Measurements from ENCODE around the gene HSBP1L1.

The HSBP1L1 gene

DNA sequence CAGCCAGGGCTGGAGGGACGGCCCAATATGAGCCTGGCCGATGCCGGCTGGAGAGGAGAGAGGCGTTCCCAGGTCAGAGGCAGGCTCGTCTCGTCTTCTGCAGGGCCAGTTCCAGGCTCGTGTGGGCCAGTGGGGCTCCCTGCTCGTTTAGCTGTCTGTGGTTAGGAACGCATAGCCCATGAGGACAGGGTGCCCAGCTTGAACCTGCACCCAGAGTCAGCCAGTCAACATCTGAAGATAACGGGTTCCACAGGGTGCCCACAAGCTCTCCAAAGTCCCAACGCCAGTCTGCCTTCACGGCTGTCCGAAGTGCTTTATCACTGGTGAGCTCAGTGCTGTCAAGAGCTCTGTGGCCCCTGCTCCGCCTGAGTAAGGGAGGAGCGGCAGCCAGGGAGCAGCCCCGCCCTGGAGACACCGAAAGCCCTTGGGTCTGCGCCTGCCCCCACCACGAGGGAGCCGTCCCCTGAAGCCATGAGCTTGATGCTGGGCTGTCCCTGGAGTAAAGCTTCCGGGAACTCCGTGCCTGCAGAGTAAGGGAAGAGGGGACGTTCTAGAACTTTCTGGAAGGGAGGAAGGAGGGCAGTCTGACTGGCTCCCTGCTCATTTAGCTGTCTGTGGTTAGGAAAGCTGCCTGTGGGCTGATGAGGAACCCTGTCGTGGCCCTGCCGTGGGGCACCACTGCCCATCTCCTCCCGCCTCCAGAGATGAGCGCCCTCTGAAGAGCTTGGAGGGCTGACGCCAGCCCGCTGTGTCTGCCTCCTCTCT, 2.7 kb upstream of the HSBP1L1 start:
- no peak for DNase-seq

- no peak for DNase-seq
These were observed 2.1 kb upstream of the HSBP1L1 start for GRCh38 chr18:79962311-79962710.

DNA sequence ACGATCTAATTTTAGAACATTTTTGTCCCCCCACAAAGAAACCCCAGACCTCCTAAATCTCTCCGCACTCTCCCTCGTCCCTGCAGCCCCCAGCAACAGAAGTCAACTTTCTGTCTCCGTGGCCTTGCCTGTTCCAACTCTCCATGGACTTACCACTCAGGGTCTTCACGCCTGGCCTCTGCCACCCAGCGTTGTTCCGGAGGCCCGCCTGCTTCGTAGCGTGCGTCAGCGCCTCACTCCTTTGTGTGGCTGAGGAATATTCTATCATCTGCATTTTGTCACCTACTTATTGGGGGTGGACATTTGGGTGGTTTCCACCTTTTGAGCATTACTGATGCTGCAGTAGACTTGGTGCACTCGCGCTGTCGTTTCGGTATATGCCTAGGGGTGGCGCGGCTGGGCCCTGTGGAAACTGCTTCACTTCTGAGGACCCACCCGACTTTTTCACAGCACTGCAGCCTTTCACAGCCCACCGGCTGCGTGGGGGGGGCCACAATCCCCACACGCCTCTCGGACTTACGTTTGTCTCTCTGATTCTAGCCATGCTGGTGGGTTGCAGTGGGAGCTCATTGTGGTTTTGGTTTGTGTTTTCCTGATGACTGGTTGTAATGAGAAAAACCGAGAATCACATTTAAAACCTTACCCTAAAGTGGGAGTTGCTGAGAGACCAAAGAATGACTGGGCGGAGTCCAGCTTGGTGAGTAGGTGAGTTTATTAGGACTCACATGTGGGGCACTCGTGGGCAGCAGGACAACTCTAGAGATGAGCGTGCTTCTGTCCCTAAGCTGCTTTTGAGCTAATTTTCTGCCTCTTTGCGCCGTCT, 1.4 kb upstream of the HSBP1L1 start:
- no peak for DNase-seq

DNA sequence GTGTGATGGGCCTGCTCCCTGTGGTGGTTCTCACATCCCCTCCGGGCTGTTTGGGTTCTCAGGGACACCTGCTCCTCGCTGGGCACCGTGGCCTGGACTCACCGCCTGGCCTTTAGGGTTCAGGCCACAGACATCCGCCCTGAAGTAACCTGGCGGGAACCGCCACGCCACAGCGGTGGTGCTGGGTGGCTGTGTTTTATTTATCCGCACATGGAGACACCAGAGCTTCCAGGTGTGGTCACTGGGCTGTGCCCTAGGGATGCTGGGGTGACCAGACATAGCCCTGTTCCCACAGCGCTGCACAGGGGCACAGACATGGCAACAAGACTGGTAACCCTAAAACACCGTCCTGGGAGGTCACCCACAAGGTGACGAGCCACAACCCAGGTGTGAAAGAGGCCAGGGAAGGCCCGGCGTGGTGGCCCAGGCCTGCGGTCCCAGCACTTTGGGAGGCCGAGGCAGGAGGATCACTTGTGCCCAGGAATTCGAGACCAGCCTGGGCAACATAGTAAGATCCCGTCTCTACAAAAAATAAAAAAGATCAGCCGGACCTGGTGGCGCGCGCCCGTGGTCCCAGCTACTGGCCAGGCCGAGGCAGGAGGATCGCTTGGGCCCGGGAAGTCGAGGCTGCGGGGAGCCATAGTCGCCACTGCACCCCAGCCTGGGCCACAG, 649 bp upstream of the HSBP1L1 start:
- DNase-seq = no peak

DNA sequence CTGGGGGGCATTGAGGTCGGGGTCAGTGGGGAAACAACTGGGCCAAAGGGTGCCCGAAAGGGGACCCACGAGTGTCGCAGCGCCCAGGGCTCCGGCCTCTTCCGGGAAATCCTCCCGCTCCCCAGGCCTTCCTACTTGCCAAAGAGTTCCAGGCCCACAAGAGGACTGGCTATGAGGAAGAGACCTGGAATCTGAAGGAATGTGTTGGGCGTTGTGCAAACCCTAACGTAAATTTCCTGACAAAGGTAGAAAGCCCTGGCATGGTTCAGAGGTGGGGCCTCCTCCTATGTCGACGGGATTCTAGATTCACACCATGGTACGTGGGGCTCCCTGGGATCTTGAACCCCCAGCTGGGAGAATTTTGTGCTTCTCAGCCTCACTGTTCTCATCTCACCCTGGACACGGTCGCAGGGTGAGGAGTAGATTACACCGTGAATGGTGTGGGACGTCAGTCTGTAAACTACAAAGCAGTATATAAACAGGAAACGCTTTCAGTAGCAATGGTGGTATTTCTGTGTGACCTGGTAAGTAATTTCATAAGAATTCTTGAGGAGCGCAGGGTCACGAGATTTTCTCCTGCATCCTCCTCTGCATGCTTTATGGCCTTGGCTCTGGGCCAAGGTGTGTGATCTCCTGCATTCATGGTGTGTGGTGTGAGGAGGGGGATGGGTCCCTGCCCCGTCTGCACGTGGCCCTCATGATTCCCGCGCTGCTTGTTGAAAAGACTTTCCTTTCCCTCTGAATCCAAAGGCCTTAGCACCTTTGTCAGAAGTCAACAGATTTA, 868 bp downstream of the HSBP1L1 start:
- peak; percentile 26 for DNase-seq

DNA sequence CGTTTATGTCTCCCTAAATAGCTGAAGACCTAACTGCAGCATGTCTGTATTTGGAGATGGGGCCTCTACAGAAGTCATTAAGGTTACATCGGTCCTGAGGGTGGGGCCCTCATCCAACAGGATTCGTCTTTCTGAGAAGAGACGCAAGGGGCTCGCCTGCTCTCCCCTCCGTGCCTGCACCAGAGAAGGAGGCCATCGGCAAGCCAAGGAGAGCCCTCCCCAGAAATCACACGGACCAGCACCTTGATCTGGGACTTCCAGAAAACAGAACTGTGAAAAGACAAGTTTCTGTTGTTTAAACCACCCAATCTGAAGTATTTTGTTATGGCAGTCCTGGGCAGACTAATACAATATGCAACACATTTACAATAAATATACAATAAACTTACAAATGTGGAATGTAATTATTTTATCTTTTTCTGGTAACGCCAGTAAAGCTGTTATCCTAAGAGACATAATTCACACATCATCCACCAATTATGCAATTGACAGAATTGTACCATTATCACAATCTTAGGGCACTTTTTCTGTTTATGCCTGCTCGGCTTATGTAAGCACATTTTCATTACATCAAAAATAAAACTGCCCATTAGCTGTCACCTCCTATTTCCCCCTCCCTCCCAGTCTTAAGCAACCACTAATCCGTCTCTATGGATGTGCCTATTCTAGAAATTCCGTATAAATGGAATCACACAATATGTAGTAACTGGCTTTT, 6.1 kb downstream of the HSBP1L1 start:
- DNase-seq = no peak

- DNase-seq = no peak
These were observed 6.9 kb downstream of the HSBP1L1 start for GRCh38 chr18:79971211-79971952.

DNA sequence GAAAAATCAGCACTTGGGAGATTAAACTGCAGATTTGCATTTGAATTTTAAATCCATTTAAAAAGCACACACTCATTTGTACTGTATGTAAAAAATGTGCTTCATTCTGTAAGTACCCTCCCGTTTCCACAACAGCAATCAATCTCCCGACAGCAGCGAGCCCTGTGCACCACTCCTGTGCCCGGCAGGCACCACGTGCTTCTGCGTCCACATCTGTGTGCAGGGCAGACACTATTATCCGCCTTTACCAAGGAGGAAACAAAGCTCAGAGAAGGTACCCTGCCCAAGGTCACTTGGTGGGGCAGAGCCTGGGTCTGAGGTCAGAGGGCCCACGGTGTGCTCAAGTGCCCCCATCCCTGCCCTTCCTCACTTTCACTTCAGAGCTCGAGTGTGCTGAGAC, 7.5 kb downstream of the HSBP1L1 start:
- DNase-seq = no peak

GRCh38 chr18:79972720-79973119, 8.3 kb downstream of the HSBP1L1 start:
- no peak for DNase-seq

- no peak for DNase-seq
These were observed 9.1 kb downstream of the HSBP1L1 start for GRCh38 chr18:79973517-79973916.

- DNase-seq = no peak
These were observed 9.7 kb downstream of the HSBP1L1 start for GRCh38 chr18:79974025-79974654.

DNA sequence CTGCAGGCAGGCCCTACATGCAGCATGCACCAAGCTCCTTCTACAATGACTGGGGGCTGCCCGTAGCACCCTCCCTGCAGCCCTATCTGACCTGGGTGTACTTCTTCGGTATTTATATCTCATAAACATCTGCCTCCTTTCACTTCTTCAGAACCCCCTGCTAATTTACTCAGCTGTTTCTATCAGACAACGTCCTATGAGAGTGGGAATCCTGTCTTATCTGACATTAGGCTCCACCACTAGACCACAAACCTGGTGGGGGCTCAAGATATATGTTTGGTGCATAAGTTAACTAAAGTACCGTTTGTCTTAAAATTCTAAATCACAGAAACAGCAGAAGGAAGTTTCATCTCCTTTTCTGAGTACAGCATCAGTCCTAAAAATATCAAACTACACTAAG, 10.6 kb downstream of the HSBP1L1 start:
- no peak for DNase-seq

DNA sequence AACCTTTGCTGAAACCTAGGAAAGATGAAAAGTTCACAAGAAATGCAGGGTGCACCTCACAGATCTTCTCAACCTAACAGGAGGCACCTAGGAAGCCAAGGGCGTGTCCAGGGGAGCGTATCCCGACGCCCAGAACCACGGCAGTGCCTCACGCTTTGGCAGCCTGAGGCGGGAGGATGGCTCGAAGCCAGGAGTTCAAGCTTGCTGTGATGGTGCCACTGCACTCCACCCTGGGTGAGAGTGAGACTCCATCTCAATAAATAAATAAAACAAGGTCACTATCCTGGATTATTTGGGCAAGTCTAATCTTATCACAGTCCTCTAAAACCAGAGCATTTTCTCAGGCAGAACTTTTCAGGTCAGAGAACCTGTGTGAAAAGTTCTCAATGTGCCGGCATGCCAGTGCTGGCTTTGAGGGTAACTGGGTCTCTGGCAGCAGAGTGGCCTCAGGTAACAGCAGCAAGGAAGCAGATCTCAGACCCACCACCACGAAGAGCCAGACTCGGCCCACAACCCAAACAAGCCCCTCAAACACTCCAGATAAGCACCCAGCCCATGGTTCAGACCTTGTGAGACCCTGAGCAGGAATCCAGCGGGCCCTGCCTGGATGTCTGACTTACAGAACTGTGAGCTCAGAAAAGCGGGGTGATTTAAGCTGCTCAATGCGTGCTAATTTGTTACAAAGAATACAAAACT, 11.7 kb downstream of the HSBP1L1 start:
- no peak for DNase-seq

GRCh38 chr18:79979843-79980242, 15.4 kb downstream of the HSBP1L1 start:
- DNase-seq = no peak

DNA sequence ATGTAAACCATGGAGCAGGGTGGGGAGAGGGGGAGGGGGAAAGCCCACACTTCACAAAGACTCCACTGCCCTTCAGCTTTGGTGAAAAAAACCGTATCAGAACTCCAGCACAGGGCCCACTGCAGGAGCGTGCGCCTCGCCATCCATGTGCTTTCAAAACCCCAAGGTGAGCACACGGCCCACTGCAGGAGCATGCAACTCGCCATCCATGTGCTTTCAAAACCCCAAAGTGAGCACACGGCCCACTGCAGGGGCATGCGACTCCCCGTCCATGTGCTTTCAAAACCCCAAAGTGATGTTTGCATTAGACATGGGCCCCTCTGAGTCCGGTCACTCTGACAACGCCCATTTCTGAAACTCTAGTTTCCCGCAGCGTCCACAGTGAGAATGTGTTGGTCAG, 16.1 kb downstream of the HSBP1L1 start:
- no peak for DNase-seq

- no peak for DNase-seq
These were observed 18.3 kb downstream of the HSBP1L1 start for GRCh38 chr18:79982736-79983135.

DNA sequence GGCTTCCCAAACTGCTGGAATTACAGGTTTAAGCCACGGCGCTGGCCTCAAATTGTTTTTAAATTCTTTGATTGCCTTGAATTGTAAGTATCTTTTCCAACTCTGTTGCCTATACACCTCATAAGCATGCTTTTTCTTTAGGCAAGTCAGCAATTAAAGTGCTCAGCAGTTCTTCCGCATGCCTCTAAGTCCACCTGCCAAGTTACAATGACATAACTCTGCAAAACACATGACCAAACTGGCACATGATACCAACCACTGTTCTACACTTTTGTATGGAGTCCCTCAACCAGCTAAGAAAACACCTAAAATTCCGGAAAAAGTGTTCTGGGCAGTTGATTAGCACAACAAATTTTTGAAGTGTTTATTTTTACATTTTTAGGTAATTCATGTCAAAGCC, 18.8 kb downstream of the HSBP1L1 start:
- DNase-seq = no peak

GRCh38 chr18:79983793-79984192, 19.4 kb downstream of the HSBP1L1 start:
- no peak for DNase-seq

- DNase-seq = no peak
These were observed 20.7 kb downstream of the HSBP1L1 start for GRCh38 chr18:79985172-79985571.

DNA sequence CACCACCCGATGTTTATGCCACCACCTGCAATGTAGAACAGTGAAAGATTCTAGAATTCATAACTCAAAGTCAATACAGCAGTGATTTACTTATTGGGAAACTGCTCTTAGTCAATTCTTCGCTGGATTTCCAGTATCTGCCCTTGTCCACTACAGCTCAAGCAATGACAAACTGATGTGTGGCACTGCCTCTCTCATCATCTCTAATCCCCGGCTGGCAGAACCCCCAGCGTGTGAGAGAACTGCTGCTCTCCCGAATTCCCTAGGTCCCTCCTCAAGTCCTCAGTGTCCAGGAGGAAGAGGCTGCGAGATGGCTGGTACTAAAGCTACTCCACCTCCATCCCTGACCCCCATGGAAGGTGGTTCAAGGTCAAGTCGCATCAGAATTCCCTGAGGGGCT, 22.3 kb downstream of the HSBP1L1 start:
- no peak for DNase-seq

All from NCI-H345 (cell line).